Measurements from ENCODE around the gene WDR20.
"Not testable (repeated sequence)": the region's sequence is repeated elsewhere in the genome, so short reads cannot be mapped to it uniquely, and the experiment has no call there.

Gene WDR20

GRCh38 chr14:102234331-102235264 lies 94.9 kb downstream of the WDR20 start:
- DNase-seq (ENCODE audit: low read depth in 1 of 2, low spot score in 1 of 2) = no peak

- peak; percentile 39 to 59 for DNase-seq (ENCODE audit: low read depth in 1 of 2, low spot score in 1 of 2)
These were observed 95.7 kb downstream of the WDR20 start for GRCh38 chr14:102235275-102235897.

- no peak for DNase-seq (ENCODE audit: low read depth in 1 of 2, low spot score in 1 of 2)
These were observed 96.3 kb downstream of the WDR20 start for GRCh38 chr14:102236026-102236425.

- DNase-seq (ENCODE audit: low read depth in 1 of 2, low spot score in 1 of 2) = no peak
These were observed 98.4 kb downstream of the WDR20 start for GRCh38 chr14:102238131-102238530.

- no peak for DNase-seq (ENCODE audit: low read depth in 1 of 2, low spot score in 1 of 2)
These were observed 99.1 kb downstream of the WDR20 start for GRCh38 chr14:102238766-102239165.

- no peak for DNase-seq (ENCODE audit: low read depth in 1 of 2, low spot score in 1 of 2)
These were observed 99.5 kb downstream of the WDR20 start for GRCh38 chr14:102239231-102239630.

GRCh38 chr14:102240481-102240880 lies 100.8 kb downstream of the WDR20 start:
- not testable (repeated sequence) for DNase-seq (ENCODE audit: low read depth in 1 of 2, low spot score in 1 of 2)

- no peak for DNase-seq (ENCODE audit: low read depth in 1 of 2, low spot score in 1 of 2)
These were observed 101.5 kb downstream of the WDR20 start for GRCh38 chr14:102241147-102241546.

GRCh38 chr14:102243795-102244194 lies 104.1 kb downstream of the WDR20 start:
- DNase-seq (ENCODE audit: low read depth in 1 of 2, low spot score in 1 of 2) = not testable (repeated sequence)

GRCh38 chr14:102246071-102246470 lies 106.4 kb downstream of the WDR20 start:
- DNase-seq (ENCODE audit: low read depth in 1 of 2, low spot score in 1 of 2) = no peak

GRCh38 chr14:102248121-102248520 lies 108.4 kb downstream of the WDR20 start:
- DNase-seq (ENCODE audit: low read depth in 1 of 2, low spot score in 1 of 2) = no peak

- DNase-seq (ENCODE audit: low read depth in 1 of 2, low spot score in 1 of 2) = no peak
These were observed 109.3 kb downstream of the WDR20 start for GRCh38 chr14:102249041-102249440.

GRCh38 chr14:102249981-102250380 lies 110.3 kb downstream of the WDR20 start:
- no peak for DNase-seq (ENCODE audit: low read depth in 1 of 2, low spot score in 1 of 2)

GRCh38 chr14:102250636-102251035 lies 110.9 kb downstream of the WDR20 start:
- no peak for DNase-seq (ENCODE audit: low read depth in 1 of 2, low spot score in 1 of 2)

GRCh38 chr14:102251161-102251560 lies 111.5 kb downstream of the WDR20 start:
- DNase-seq (ENCODE audit: low read depth in 1 of 2, low spot score in 1 of 2) = no peak

GRCh38 chr14:102252834-102253801 lies 113.4 kb downstream of the WDR20 start:
- no peak for DNase-seq (ENCODE audit: low read depth in 1 of 2, low spot score in 1 of 2)

- DNase-seq (ENCODE audit: low read depth in 1 of 2, low spot score in 1 of 2) = no peak
These were observed 115.9 kb downstream of the WDR20 start for GRCh38 chr14:102255401-102256190.

- DNase-seq (ENCODE audit: low read depth in 1 of 2, low spot score in 1 of 2) = no peak
These were observed 117.0 kb downstream of the WDR20 start for GRCh38 chr14:102256716-102257115.

- no peak for DNase-seq (ENCODE audit: low read depth in 1 of 2, low spot score in 1 of 2)
These were observed 118.4 kb downstream of the WDR20 start for GRCh38 chr14:102258136-102258535.

Data from activated CD4-positive, alpha-beta T cell treated with anti-CD3 and anti-CD28 coated beads, Interleukin-2, amount 50 U/mL, for 24 hours (primary cell).